K562 (cell line): ENCODE results near the gene SERGEF. TPM values are rescaled to one million over a fixed set of nuclear protein-coding genes. Genes with fewer than 3 reads are reported as not detected.

ENCODE experiments used
- ATAC-seq: fragments of 200-7000 bp; cut with Tn5 transposase; 3 replicates; pipeline ENCODE4 v1.9.1; 2020; ENCODE audit warnings: moderate library complexity
- BruUV-seq: library from RNA; stranded (reverse); fragments of 400-500 nt; replicated peaks from 2 replicates; lab custom pipeline; 2021; lab: Mats Ljungman, UMichigan
- CTCF ChIA-PET: fragments of 300-600 bp; formaldehyde crosslinking; extraction: SDS; loops from one replicate; lab custom pipeline; 2021; ENCODE audit warnings: low intra/inter-chr PET ratio; lab: Yijun Ruan, JAX
- POLR2A ChIA-PET: fragments of 300-600, 350-650 bp; sonication (Branson Sonifier 250); formaldehyde crosslinking; extraction: SDS; loops from one replicate; lab custom pipeline; 2021; ENCODE audit warnings: antibody characterized with exemption, inconsistent platforms; lab: Yijun Ruan, JAX
- DNase-seq, 4 experiments: peaks; one replicate each; pipeline versions ENCODE4 v3.0.0 to v3.0.0-alpha.2; 2011 to 2018; ENCODE audit warnings: low spot score in 3 of 4, mixed read lengths in 3 of 4; ENCODE audit errors: extremely low read depth in 1 of 4
- FAIRE-seq: peaks from 2 replicates; lab custom pipeline; 2011; peaks lifted over from hg19 to GRCh38; lab: Jason Lieb, UNC
- H2AFZ ChIP-seq: 2 replicates; pipeline ENCODE4 v1.6.0; 2011; ENCODE audit warnings: low read depth, low read length, control low read depth, inconsistent platforms
- H3K27ac ChIP-seq: fragments of 200-600 bp; 3 replicates; pipeline ENCODE4 v1.8.0; 2011; ENCODE audit warnings: low read depth, mild to moderate bottlenecking, control low read depth, inconsistent platforms, low read length, moderate library complexity, mixed read lengths; ENCODE audit errors: extremely low read depth
- H3K27me3 ChIP-seq, 2 experiments: fragments of 300-600 bp in 1 of 2; 2 replicates in 1 of 2; 3 replicates in 1 of 2; pipeline versions ENCODE4 v1.6.0 to v1.8.0; 2011; ENCODE audit warnings: inconsistent platforms in 2 of 2, low read length in 2 of 2, mild to moderate bottlenecking in 1 of 2, mixed read lengths in 1 of 2, moderate library complexity in 1 of 2; ENCODE audit not compliant: control insufficient read depth in 2 of 2, insufficient read depth in 2 of 2
- H3K36me3 ChIP-seq: fragments of 300-600 bp; 3 replicates; pipeline ENCODE4 v1.8.0; 2011; ENCODE audit warnings: mild to moderate bottlenecking, low read length, inconsistent platforms; ENCODE audit not compliant: control insufficient read depth, insufficient read depth
- H3K4me1 ChIP-seq, 2 experiments: fragments of 200-600 bp in 1 of 2; replicated peaks in 1 of 2; 2 replicates in 1 of 2; 3 replicates in 1 of 2; pipeline versions ENCODE4 v1.5.1 to v1.8.0; 2011; ENCODE audit warnings: inconsistent platforms in 2 of 2, low read length in 2 of 2, mild to moderate bottlenecking in 1 of 2, mixed read lengths in 1 of 2, moderate library complexity in 1 of 2; ENCODE audit not compliant: control insufficient read depth in 2 of 2, insufficient read depth in 2 of 2
- H3K4me2 ChIP-seq: 2 replicates; pipeline ENCODE4 v1.6.1; 2011; ENCODE audit warnings: low read length, control low read depth, inconsistent platforms, mixed read lengths; ENCODE audit not compliant: insufficient read depth
- H3K4me3 ChIP-seq: fragments of 200-600 bp; sonication (generic), shearing (Covaris generic); 2 replicates; pipeline ENCODE4 v1.5.1; 2016; ENCODE audit warnings: control low read depth, inconsistent platforms
- H3K79me2 ChIP-seq: fragments of 200-600 bp; 3 replicates; pipeline ENCODE4 v1.8.0; 2011; ENCODE audit warnings: low read length, inconsistent platforms; ENCODE audit not compliant: control insufficient read depth, insufficient read depth
- H3K9ac ChIP-seq, 2 experiments: 2 replicates each; pipeline versions ENCODE4 v1.6.0 to v1.6.1; 2011; ENCODE audit warnings: low read depth in 2 of 2, low read length in 2 of 2, control low read depth in 1 of 2, inconsistent platforms in 1 of 2, mild to moderate bottlenecking in 1 of 2, mixed read lengths in 1 of 2; ENCODE audit not compliant: insufficient read depth in 1 of 2
- H3K9me1 ChIP-seq: one replicate; pipeline ENCODE4 v1.6.0; 2011; ENCODE audit warnings: inconsistent platforms, mild to moderate bottlenecking, low read length, moderate library complexity; ENCODE audit not compliant: control insufficient read depth, insufficient read depth
- H3K9me3 ChIP-seq: replicated peaks from 2 replicates; pipeline ENCODE4 v1.5.1; 2011; ENCODE audit warnings: low read depth, low read length, inconsistent platforms; ENCODE audit not compliant: control insufficient read depth, insufficient read depth
- H4K20me1 ChIP-seq: replicated peaks from 2 replicates; pipeline ENCODE4 v1.6.1; 2011; ENCODE audit warnings: low read length, inconsistent platforms, mixed read lengths; ENCODE audit not compliant: control insufficient read depth, insufficient read depth
- BRCA1 ChIP-seq, 2 experiments: fragments of 450-650 bp in 1 of 2; sonication (generic) in 1 of 2; formaldehyde crosslinking in 1 of 2; IDR thresholded peaks; 2 replicates each; pipeline versions ENCODE4 v1.5.0 to v1.6.1; 2017 to 2020; ENCODE audit warnings: mild to moderate bottlenecking in 1 of 2, missing genetic modification reagents in 1 of 2
- C11orf30 ChIP-seq: fragments of 450-650 bp; IDR thresholded peaks from 2 replicates; pipeline ENCODE4 v1.6.1; 2016; ENCODE audit warnings: low read depth, mild to moderate bottlenecking
- CXXC5 ChIP-seq: fragments of 250-450 bp; sonication (Bioruptor Pico); IDR thresholded peaks from 2 replicates; pipeline ENCODE4 v1.8.0; 2022; ENCODE audit warnings: inconsistent platforms, mild to moderate bottlenecking, moderate library complexity
- FOS ChIP-seq: IDR thresholded peaks from 3 replicates; pipeline ENCODE4 v1.6.1; 2011; ENCODE audit not compliant: insufficient read length; ENCODE audit errors: extremely low read depth
- FOXP1 ChIP-seq: sonication (generic); formaldehyde crosslinking; IDR thresholded peaks from 2 replicates; pipeline ENCODE4 v1.8.0; 2022; ENCODE audit warnings: mild to moderate bottlenecking, missing genetic modification reagents
- FUS ChIP-seq: fragments of 200-400 bp; formaldehyde crosslinking; optimal IDR thresholded peaks from 2 replicates; pipeline ENCODE3; 2017; ENCODE audit warnings: low read depth, low read length
- HDGF ChIP-seq: fragments of 450-650 bp; IDR thresholded peaks from 2 replicates; pipeline ENCODE4 v1.6.1; 2016
- KAT8 ChIP-seq: fragments of 450-650 bp; IDR thresholded peaks from 2 replicates; pipeline ENCODE4 v1.6.1; 2016; ENCODE audit warnings: low read depth, mild to moderate bottlenecking
- NFATC3 ChIP-seq: fragments of 450-650 bp; IDR thresholded peaks from 2 replicates; pipeline ENCODE4 v1.6.1; 2017; ENCODE audit warnings: mild to moderate bottlenecking
- NONO ChIP-seq, 2 experiments: fragments of 200-400 bp in 1 of 2; fragments of 450-650 bp in 1 of 2; formaldehyde crosslinking in 1 of 2; IDR thresholded peaks; 2 replicates each; pipeline ENCODE4 v1.6.1; 2017; ENCODE audit warnings: low read depth in 2 of 2, mild to moderate bottlenecking in 2 of 2, moderate library complexity in 2 of 2, low read length in 1 of 2
- POLR2A ChIP-seq: fragments of 450-650 bp; conservative IDR thresholded peaks from 2 replicates; pipeline ENCODE4 v1.6.1; 2016
- POLR2H ChIP-seq: IDR thresholded peaks from 2 replicates; pipeline ENCODE4 v1.6.1; 2016; ENCODE audit warnings: missing genetic modification characterization, low read depth, mild to moderate bottlenecking, control low read depth, missing compliant biosample characterization, moderate library complexity
- PTBP1 ChIP-seq: fragments of 200-400 bp; formaldehyde crosslinking; IDR thresholded peaks from 2 replicates; pipeline ENCODE4 v1.6.1; 2017; ENCODE audit warnings: low read depth, low read length
- RHOXF2B ChIP-seq: fragments of 250-450 bp; sonication (Bioruptor Pico); conservative IDR thresholded peaks from 2 replicates; pipeline ENCODE4 v1.5.1; 2021
- SIRT6 ChIP-seq: IDR thresholded peaks from one replicate; pipeline ENCODE4 v1.6.1; 2012; ENCODE audit warnings: low read depth, mild to moderate bottlenecking, control low read depth, inconsistent platforms, low read length, moderate library complexity
- ZNF347 ChIP-seq: fragments of 450-650 bp; formaldehyde crosslinking; IDR thresholded peaks from 2 replicates; pipeline ENCODE4 v1.4.0; 2020; ENCODE audit warnings: low read depth, mild to moderate bottlenecking, moderate library complexity
- ZNF766 ChIP-seq: fragments of 200-800 bp; sonication (Bioruptor generic); conservative IDR thresholded peaks from 2 replicates; pipeline ENCODE4 v1.6.1; 2016; ENCODE audit warnings: missing genetic modification characterization, missing compliant biosample characterization
- WGBS: fragments of 100-300 bp; shearing (Covaris generic); methylation state at CpG from one replicate; pipeline ENCODE4 v1.1.6; 2016; ENCODE audit warnings: low coverage, mixed read lengths; ENCODE audit not compliant: insufficient coverage; ENCODE audit errors: missing lambda C conversion rate; 5-methylcytosine and 5-hydroxymethylcytosine counted together
- in situ Hi-C: fragments of 300-500 bp; cut with MboI; formaldehyde crosslinking; loops from 4 replicates; pipeline ENCODE4 v1.15.0; 2018; ENCODE audit warnings: inconsistent platforms, mixed read lengths
- intact Hi-C: fragments of 100-400 bp; cut with micrococcal nuclease; formaldehyde crosslinking; loops from 2 replicates; pipeline ENCODE4 v1.14.2; 2022
- polyA plus RNA-seq, 8 experiments: library from polyadenylated mRNA; depleted of rRNA in 4 of 8; stranded (reverse) in 5 of 8; unstranded in 3 of 8; fragments of >200 nt; fragmentation: Nextera tagmentation in 2 of 8; fragmentation: Illumina TruSeq in 1 of 8; extraction: Ambion mirVana in 2 of 8; extraction: Trizol in 1 of 8; gene quantifications; 2 replicates each; pipeline versions ENCODE4 v1.2.1 to v1.2.3, GENCODE V29; 2011 to 2014; ENCODE audit warnings: inconsistent platforms in 1 of 8, missing spikeins in 1 of 8
- total RNA-seq, 7 experiments: library from RNA; depleted of rRNA in 6 of 7; stranded (reverse); fragments of >200 nt in 6 of 7; fragmentation: Illumina TruSeq in 2 of 7; extraction: Trizol in 2 of 7; gene quantifications; 2 replicates each; pipeline versions ENCODE4 v1.2.1 to v1.2.3, GENCODE V29; 2011 to 2021; ENCODE audit warnings: low replicate concordance in 1 of 7
- TF ChIP-seq, protein P1 (sequence below): fragments of 450-650 bp; IDR thresholded peaks from 2 replicates; pipeline ENCODE4 v1.6.1; 2016; ENCODE audit warnings: missing biosample characterization, missing genetic modification characterization
- TF ChIP-seq, protein P2 (sequence below): fragments of 450-650 bp; IDR thresholded peaks from 2 replicates; pipeline ENCODE4 v1.6.1; 2017; ENCODE audit warnings: mild to moderate bottlenecking, moderate library complexity
- TF ChIP-seq, protein P3 (sequence below): sonication (generic); formaldehyde crosslinking; IDR thresholded peaks from 2 replicates; pipeline ENCODE4 v1.4.0; 2020; ENCODE audit warnings: mild to moderate bottlenecking, missing genetic modification reagents

The SERGEF gene
- total and polyA plus RNA-seq, 9 of the 15 experiments (the other 6 are each of a cell fraction or from before 2014, with no cell fraction given) = 10.2 to 28.0 (median 19.9) TPM

DNA sequence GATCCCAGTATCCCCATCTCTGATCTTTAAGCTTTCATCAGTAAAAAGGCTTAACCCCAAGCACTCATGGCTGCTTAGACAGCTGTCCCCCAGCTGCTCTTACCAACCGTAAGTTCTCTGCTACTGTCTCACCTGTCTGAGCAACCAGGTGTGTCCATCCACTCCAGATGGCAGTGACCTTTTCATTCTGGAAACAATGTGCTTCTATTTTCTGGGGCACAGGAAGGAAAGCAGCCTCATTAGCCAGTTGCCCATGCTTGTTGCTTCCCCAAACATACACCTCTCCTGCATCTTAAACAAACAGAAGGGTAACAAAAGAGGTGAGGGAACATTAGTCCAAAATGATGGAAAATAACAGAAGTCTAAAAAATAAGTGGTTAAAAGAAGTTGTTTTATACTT is 24.4 kb downstream of the SERGEF start:
- ATAC-seq (no peak), FAIRE-seq (no peak), DNase-seq (no peak)
- in situ Hi-C loops = no loop called here
- WGBS = 92% methylated on average over 1 of the region's 1 CpG
- TF ChIP-seq FOS = no peak
- TF ChIP-seq CXXC5 (CRISPR knock-in tag) = no peak
- no peak for TF ChIP-seq HDGF
- TF ChIP-seq POLR2H = no peak
- TF ChIP-seq FOXP1 (CRISPR knock-in tag) = no peak
- TF ChIP-seq RHOXF2B = no peak
- TF ChIP-seq KAT8 = no peak
- TF ChIP-seq NONO (IDR thresholded peaks at IDR 0.05; ENCODE audit: low read depth in 2 of 2, low read length in 1 of 2) = no peak
- TF ChIP-seq PTBP1 = no peak
- TF ChIP-seq, protein P1, sequence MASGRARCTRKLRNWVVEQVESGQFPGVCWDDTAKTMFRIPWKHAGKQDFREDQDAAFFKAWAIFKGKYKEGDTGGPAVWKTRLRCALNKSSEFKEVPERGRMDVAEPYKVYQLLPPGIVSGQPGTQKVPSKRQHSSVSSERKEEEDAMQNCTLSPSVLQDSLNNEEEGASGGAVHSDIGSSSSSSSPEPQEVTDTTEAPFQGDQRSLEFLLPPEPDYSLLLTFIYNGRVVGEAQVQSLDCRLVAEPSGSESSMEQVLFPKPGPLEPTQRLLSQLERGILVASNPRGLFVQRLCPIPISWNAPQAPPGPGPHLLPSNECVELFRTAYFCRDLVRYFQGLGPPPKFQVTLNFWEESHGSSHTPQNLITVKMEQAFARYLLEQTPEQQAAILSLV (tag) = no peak
- no peak for TF ChIP-seq ZNF766 (CRISPR knock-in tag)
- TF ChIP-seq, protein P2, sequence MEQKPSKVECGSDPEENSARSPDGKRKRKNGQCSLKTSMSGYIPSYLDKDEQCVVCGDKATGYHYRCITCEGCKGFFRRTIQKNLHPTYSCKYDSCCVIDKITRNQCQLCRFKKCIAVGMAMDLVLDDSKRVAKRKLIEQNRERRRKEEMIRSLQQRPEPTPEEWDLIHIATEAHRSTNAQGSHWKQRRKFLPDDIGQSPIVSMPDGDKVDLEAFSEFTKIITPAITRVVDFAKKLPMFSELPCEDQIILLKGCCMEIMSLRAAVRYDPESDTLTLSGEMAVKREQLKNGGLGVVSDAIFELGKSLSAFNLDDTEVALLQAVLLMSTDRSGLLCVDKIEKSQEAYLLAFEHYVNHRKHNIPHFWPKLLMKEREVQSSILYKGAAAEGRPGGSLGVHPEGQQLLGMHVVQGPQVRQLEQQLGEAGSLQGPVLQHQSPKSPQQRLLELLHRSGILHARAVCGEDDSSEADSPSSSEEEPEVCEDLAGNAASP = no peak
- TF ChIP-seq FUS = no peak
- TF ChIP-seq, protein P3, sequence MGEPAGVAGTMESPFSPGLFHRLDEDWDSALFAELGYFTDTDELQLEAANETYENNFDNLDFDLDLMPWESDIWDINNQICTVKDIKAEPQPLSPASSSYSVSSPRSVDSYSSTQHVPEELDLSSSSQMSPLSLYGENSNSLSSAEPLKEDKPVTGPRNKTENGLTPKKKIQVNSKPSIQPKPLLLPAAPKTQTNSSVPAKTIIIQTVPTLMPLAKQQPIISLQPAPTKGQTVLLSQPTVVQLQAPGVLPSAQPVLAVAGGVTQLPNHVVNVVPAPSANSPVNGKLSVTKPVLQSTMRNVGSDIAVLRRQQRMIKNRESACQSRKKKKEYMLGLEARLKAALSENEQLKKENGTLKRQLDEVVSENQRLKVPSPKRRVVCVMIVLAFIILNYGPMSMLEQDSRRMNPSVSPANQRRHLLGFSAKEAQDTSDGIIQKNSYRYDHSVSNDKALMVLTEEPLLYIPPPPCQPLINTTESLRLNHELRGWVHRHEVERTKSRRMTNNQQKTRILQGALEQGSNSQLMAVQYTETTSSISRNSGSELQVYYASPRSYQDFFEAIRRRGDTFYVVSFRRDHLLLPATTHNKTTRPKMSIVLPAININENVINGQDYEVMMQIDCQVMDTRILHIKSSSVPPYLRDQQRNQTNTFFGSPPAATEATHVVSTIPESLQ (CRISPR knock-in tag) = no peak
- TF ChIP-seq C11orf30 = no peak
- no peak for TF ChIP-seq BRCA1 (IDR thresholded peaks at IDR 0.05)
- TF ChIP-seq BRCA1 (CRISPR knock-in tag; IDR thresholded peaks at IDR 0.05) = no peak
- no peak for TF ChIP-seq POLR2A
- no peak for TF ChIP-seq SIRT6
- TF ChIP-seq NFATC3 = no peak
- no peak for TF ChIP-seq ZNF347 (CRISPR knock-in tag)
- Histone ChIP-seq H3K27me3 (no peaks in the 10 kb centered on the region), H3K27ac (no peak overlapping the region), H3K9me1 (no peaks in the 10 kb centered on the region), H3K79me2 (no peaks in the 10 kb centered on the region), H3K9ac (no peak overlapping the region), H3K4me2 (no peak overlapping the region), H3K36me3 (peaks cover 21% of the 10 kb centered on the region), H3K4me3 (no peak overlapping the region), H3K9me3 (no peaks in the 10 kb centered on the region), H2AFZ (no peak overlapping the region), H4K20me1 (no peaks in the 10 kb centered on the region), H3K4me1 (no peaks in the 10 kb centered on the region)
- CTCF ChIA-PET = no interaction called here
- no TSS peak for BruUV-seq
- intact Hi-C loops = no loop called here
- POLR2A ChIA-PET = interaction anchor here (0.5 kb wide), 1 partner anchor 628 kb away, joined by 3 read pairs; no protein-coding TSS in a partner anchor
